Neural progenitor cell (in vitro differentiated cells): ENCODE data around the gene RNU1-2. TPM values are rescaled to one million over a fixed set of nuclear protein-coding genes. Genes with fewer than 3 reads are reported as not detected.
"Not testable (repeated sequence)": the region's sequence is repeated elsewhere in the genome, so short reads cannot be mapped to it uniquely, and the experiment has no call there.

ENCODE experiments used
- DNase-seq: peaks from one replicate; pipeline ENCODE4 v3.0.0-alpha.2; 2016; ENCODE audit warnings: low spot score
- H2AFZ ChIP-seq: fragments of 200-600 bp; sonication (generic); replicated peaks from 2 replicates; pipeline ENCODE4 v1.6.1; 2016; ENCODE audit warnings: antibody characterized with exemption
- H3F3A ChIP-seq: fragments of 200-600 bp; sonication (generic); 2 replicates; pipeline ENCODE4 v1.6.1; 2016; ENCODE audit warnings: antibody characterized with exemption, low read depth
- H3K27ac ChIP-seq: fragments of 200-600 bp; sonication (generic); 2 replicates; pipeline ENCODE4 v1.5.1; 2016; ENCODE audit warnings: mild to moderate bottlenecking
- H3K27me3 ChIP-seq: fragments of 200-600 bp; sonication (generic); 2 replicates; pipeline ENCODE4 v1.6.1; 2016; ENCODE audit warnings: mild to moderate bottlenecking, moderate library complexity
- H3K36me3 ChIP-seq: fragments of 200-600 bp; sonication (generic); 2 replicates; pipeline ENCODE4 v1.5.1; 2016
- H3K4me1 ChIP-seq: fragments of 200-600 bp; sonication (generic); 2 replicates; pipeline ENCODE4 v1.6.1; 2016; ENCODE audit warnings: mixed run types
- H3K4me2 ChIP-seq: fragments of 200-600 bp; sonication (generic); 2 replicates; pipeline ENCODE4 v1.6.1; 2016
- H3K4me3 ChIP-seq: fragments of 200-600 bp; sonication (generic); 2 replicates; pipeline ENCODE4 v1.5.1; 2016
- H3K79me2 ChIP-seq: fragments of 200-600 bp; sonication (generic); 2 replicates; pipeline ENCODE4 v1.6.1; 2016; ENCODE audit warnings: low read depth
- H3K9ac ChIP-seq: fragments of 200-600 bp; sonication (generic); 2 replicates; pipeline ENCODE4 v1.6.1; 2016
- H3K9me3 ChIP-seq: fragments of 200-600 bp; sonication (generic); 2 replicates; pipeline ENCODE4 v1.5.1; 2016; ENCODE audit warnings: low read depth
- H4K20me1 ChIP-seq: fragments of 200-600 bp; sonication (generic); 2 replicates; pipeline ENCODE4 v1.6.1; 2016; ENCODE audit warnings: low read depth
- H3K27ac Mint-ChIP-seq: 3 replicates; pipeline ENCODE4 v1.8.0; 2021; ENCODE audit warnings: mixed read lengths
- H3K27me3 Mint-ChIP-seq: 2 replicates; pipeline ENCODE4 v1.8.0; 2022; ENCODE audit warnings: low read depth, mild to moderate bottlenecking, inconsistent platforms, moderate library complexity, mixed read lengths; ENCODE audit not compliant: insufficient read depth
- H3K36me3 Mint-ChIP-seq: 3 replicates; pipeline ENCODE4 v1.8.0; 2021; ENCODE audit warnings: mixed read lengths
- H3K4me1 Mint-ChIP-seq: 3 replicates; pipeline ENCODE4 v1.8.0; 2021; ENCODE audit warnings: mixed read lengths
- H3K4me3 Mint-ChIP-seq: 3 replicates; pipeline ENCODE4 v1.8.0; 2021; ENCODE audit warnings: mild to moderate bottlenecking, moderate library complexity, mixed read lengths
- H3K9me3 Mint-ChIP-seq: 3 replicates; pipeline ENCODE4 v1.8.0; 2020; ENCODE audit warnings: mixed read lengths
- total RNA-seq: library from RNA; depleted of rRNA; stranded (reverse); fragments of >200 nt; gene quantifications from 2 replicates; pipeline ENCODE4 v1.2.3, GENCODE V29; 2015; ENCODE audit warnings: low replicate concordance

Gene RNU1-2
- total RNA-seq, result under 0.01 TPM in 2 replicates

DNA sequence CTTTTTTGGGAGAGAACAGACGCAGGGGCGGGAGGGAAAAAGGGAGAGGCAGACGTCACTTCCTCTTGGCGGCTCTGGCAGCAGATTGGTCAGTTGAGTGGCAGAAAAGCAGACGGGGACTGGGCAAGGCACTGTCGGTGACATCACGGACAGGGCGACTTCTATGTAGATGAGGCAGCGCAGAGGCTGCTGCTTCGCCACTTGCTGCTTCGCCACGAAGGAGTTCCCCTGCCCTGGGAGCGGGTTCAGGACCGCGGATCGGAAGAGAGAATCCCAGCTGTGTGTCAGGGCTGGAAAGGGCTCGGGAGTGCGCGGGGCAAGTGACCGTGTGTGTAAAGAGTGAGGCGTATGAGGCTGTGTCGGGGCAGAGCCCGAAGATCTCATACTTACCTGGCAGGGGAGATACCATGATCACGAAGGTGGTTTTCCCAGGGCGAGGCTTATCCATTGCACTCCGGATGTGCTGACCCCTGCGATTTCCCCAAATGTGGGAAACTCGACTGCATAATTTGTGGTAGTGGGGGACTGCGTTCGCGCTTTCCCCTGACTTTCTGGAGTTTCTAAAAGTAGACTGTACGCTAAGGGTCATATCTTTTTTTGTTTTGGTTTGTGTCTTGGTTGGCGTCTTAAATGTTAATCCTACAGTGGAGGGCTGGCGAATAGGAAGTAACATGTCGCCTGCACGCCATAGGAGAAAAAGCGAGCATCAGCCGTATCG is at the start of gene RNU1-2:
Gene RNU1-2 (plus strand): TSS at position 383 of the 718 bp plus-strand sequence.
- Histone ChIP-seq H3K4me3 (peak within 1 kb of the TSS; percentile 41), H3K9ac (peak within 1 kb of the TSS; percentile 97), H3K4me2 (peak within 1 kb of the TSS; percentile 69), H3K27ac (peak within 1 kb of the TSS; percentile 100)
- H3K4me1 ChIP-seq, H3F3A ChIP-seq, H4K20me1 ChIP-seq, H3K27me3 ChIP-seq, H3K36me3 Mint-ChIP-seq, H3K36me3 ChIP-seq, H3K79me2 ChIP-seq, H3K9me3 Mint-ChIP-seq, H3K9me3 ChIP-seq, H2AFZ ChIP-seq: not testable (repeated sequence)
- Mint-ChIP-seq H3K4me1 (peaks cover 27% of the 10 kb centered on the region), H3K27me3 (peaks cover 11% of the 10 kb centered on the region), H3K4me3 (peak within 1 kb of the TSS; percentile 88), H3K27ac (peak within 1 kb of the TSS; percentile 100)
- DNase-seq, result peak; percentile 81

- H3K27me3 ChIP-seq, result peaks cover 12% of the 10 kb centered on the region
- not testable (repeated sequence) for H3K27ac Mint-ChIP-seq, H3K9me3 Mint-ChIP-seq, H2AFZ ChIP-seq, H3K36me3 ChIP-seq, H4K20me1 ChIP-seq, H3F3A ChIP-seq, H3K4me1 ChIP-seq, DNase-seq, H3K4me2 ChIP-seq, H3K4me1 Mint-ChIP-seq, H3K4me3 Mint-ChIP-seq, H3K9ac ChIP-seq, H3K27ac ChIP-seq, H3K9me3 ChIP-seq, H3K27me3 Mint-ChIP-seq, H3K4me3 ChIP-seq, H3K36me3 Mint-ChIP-seq, H3K79me2 ChIP-seq
Observed at GRCh38 chr1:16856201-16856600, 39.6 kb upstream of the RNU1-2 start.

- not testable (repeated sequence) for H3K9ac ChIP-seq, H3K4me2 ChIP-seq, H3K36me3 ChIP-seq, H3K27me3 Mint-ChIP-seq, H3K27ac ChIP-seq, H4K20me1 ChIP-seq, H3K79me2 ChIP-seq, H3K27ac Mint-ChIP-seq, H3K36me3 Mint-ChIP-seq, H3K9me3 ChIP-seq, H3F3A ChIP-seq, H3K4me1 Mint-ChIP-seq, DNase-seq, H3K4me1 ChIP-seq, H2AFZ ChIP-seq, H3K9me3 Mint-ChIP-seq
- peak overlapping the region; percentile 61 for H3K4me3 Mint-ChIP-seq
- peak overlapping the region; percentile 13 for H3K4me3 ChIP-seq
- H3K27me3 ChIP-seq, result peaks cover 12% of the 10 kb centered on the region
Observed at GRCh38 chr1:16859167-16860041, 36.4 kb upstream of the RNU1-2 start.

GRCh38 chr1:16860048-16860447 is 35.7 kb upstream of the RNU1-2 start:
- H3K36me3 ChIP-seq, H3K4me3 Mint-ChIP-seq: not testable (repeated sequence)

GRCh38 chr1:16861832-16862245 is 33.9 kb upstream of the RNU1-2 start:
- not testable (repeated sequence) for H3K36me3 Mint-ChIP-seq, H3K4me2 ChIP-seq, H3K36me3 ChIP-seq, H4K20me1 ChIP-seq, H3K4me1 Mint-ChIP-seq, H3K9me3 Mint-ChIP-seq, H3F3A ChIP-seq, H3K27me3 Mint-ChIP-seq, H3K27ac Mint-ChIP-seq, H3K9ac ChIP-seq, H3K4me3 Mint-ChIP-seq, H3K9me3 ChIP-seq, H3K79me2 ChIP-seq, H3K27ac ChIP-seq, H2AFZ ChIP-seq, H3K4me1 ChIP-seq
- Histone ChIP-seq H3K4me3 (peak overlapping the region; percentile 8), H3K27me3 (peaks cover 12% of the 10 kb centered on the region)
- DNase-seq, result peak; percentile 65

More at GRCh38 chr1:16860048-16860447, 35.7 kb upstream of the RNU1-2 start:
- not testable (repeated sequence) for H3K9me3 ChIP-seq, H3K9ac ChIP-seq, H3K4me1 Mint-ChIP-seq, H4K20me1 ChIP-seq, DNase-seq, H3K79me2 ChIP-seq, H3K9me3 Mint-ChIP-seq, H3F3A ChIP-seq, H3K27me3 Mint-ChIP-seq, H2AFZ ChIP-seq, H3K27ac ChIP-seq, H3K4me1 ChIP-seq, H3K27ac Mint-ChIP-seq, H3K4me2 ChIP-seq, H3K36me3 Mint-ChIP-seq
- H3K27me3 ChIP-seq, result peaks cover 12% of the 10 kb centered on the region
- peak overlapping the region; percentile 16 for H3K4me3 ChIP-seq

GRCh38 chr1:16862415-16862814 is 33.4 kb upstream of the RNU1-2 start:
- H3K79me2 ChIP-seq, H3K4me1 Mint-ChIP-seq, H2AFZ ChIP-seq, H4K20me1 ChIP-seq, H3K27ac ChIP-seq, H3K27ac Mint-ChIP-seq, H3K9me3 Mint-ChIP-seq, H3K27me3 Mint-ChIP-seq, H3K4me1 ChIP-seq, H3K9ac ChIP-seq, H3K4me3 ChIP-seq, DNase-seq, H3F3A ChIP-seq, H3K36me3 Mint-ChIP-seq, H3K9me3 ChIP-seq, H3K36me3 ChIP-seq, H3K4me3 Mint-ChIP-seq, H3K4me2 ChIP-seq: not testable (repeated sequence)
- H3K27me3 ChIP-seq, result peaks cover 12% of the 10 kb centered on the region

GRCh38 chr1:16863024-16863423 is 32.8 kb upstream of the RNU1-2 start:
- H3K27me3 Mint-ChIP-seq, H3F3A ChIP-seq, DNase-seq, H3K9ac ChIP-seq, H3K36me3 Mint-ChIP-seq, H3K36me3 ChIP-seq, H3K4me1 Mint-ChIP-seq, H3K27ac ChIP-seq, H4K20me1 ChIP-seq, H3K4me2 ChIP-seq, H3K9me3 Mint-ChIP-seq, H3K27ac Mint-ChIP-seq, H3K4me3 Mint-ChIP-seq, H3K79me2 ChIP-seq, H3K4me3 ChIP-seq, H3K4me1 ChIP-seq, H3K9me3 ChIP-seq, H2AFZ ChIP-seq: not testable (repeated sequence)
- peaks cover 12% of the 10 kb centered on the region for H3K27me3 ChIP-seq
